Muscle layer of duodenum (tissue), 2 donors: ENCODE results near the gene NCOA7.

ENCODE experiments used
- H3K27ac ChIP-seq: one replicate; pipeline ENCODE4 v1.7.0; 2013; ENCODE audit warnings: mild to moderate bottlenecking, low read length
- H3K27me3 ChIP-seq: one replicate; pipeline ENCODE4 v1.7.0; 2013; ENCODE audit warnings: low read depth, mild to moderate bottlenecking, control low read depth, low read length
- H3K36me3 ChIP-seq, 2 donors: one replicate each; pipeline ENCODE4 v1.7.0; 2013; ENCODE audit warnings: low read length in 2 of 2, control low read depth in 1 of 2, mild to moderate bottlenecking in 1 of 2; ENCODE audit not compliant: insufficient read depth in 2 of 2, control insufficient read depth in 1 of 2
- H3K4me1 ChIP-seq, 2 donors: one replicate each; pipeline ENCODE4 v1.7.0; 2013; ENCODE audit warnings: low read length in 2 of 2, mild to moderate bottlenecking in 2 of 2, control low read depth in 1 of 2, moderate library complexity in 1 of 2; ENCODE audit not compliant: insufficient read depth in 2 of 2, control insufficient read depth in 1 of 2
- H3K4me3 ChIP-seq, 2 donors: one replicate each; pipeline ENCODE4 v1.7.0; 2013; ENCODE audit warnings: low read length in 2 of 2, low read depth in 1 of 2, mild to moderate bottlenecking in 1 of 2
- H3K9me3 ChIP-seq, 2 donors: one replicate each; pipeline ENCODE4 v1.7.0; 2013; ENCODE audit warnings: low read length in 2 of 2, control low read depth in 1 of 2, mild to moderate bottlenecking in 1 of 2; ENCODE audit not compliant: control insufficient read depth in 1 of 2
- donor health status: healthy.

NCOA7 gene

DNA sequence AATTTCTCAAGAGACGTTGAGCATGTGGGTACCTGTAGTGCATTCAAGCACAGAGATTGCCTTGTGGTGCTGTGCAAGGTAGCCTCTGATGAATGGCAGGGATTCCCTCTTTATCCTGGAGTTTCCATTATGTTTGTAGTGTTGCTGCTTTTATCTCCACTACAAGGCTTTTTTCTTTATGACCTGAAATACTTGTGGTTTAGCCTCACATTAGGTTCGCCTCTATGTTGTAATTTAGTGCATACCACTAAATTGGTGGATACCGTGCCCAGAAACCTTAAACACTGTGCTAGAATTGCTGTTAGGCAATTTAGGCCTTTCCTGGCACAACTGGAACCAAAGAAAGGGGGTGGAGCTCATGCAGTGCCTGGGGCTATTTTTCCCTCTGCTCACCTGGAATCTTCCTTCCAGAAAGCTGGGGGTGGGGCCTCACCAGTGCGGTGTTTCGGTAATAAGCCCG is 76.8 kb downstream of the NCOA7 start:
- H3K4me3 ChIP-seq, result no peak overlapping the region
- H3K27ac ChIP-seq, result no peak overlapping the region
- H3K4me1 ChIP-seq, result no peaks in the 10 kb centered on the region
- H3K9me3 ChIP-seq, result no peaks in the 10 kb centered on the region
- H3K27me3 ChIP-seq, result no peaks in the 10 kb centered on the region
- no peaks in the 10 kb centered on the region for H3K36me3 ChIP-seq

DNA sequence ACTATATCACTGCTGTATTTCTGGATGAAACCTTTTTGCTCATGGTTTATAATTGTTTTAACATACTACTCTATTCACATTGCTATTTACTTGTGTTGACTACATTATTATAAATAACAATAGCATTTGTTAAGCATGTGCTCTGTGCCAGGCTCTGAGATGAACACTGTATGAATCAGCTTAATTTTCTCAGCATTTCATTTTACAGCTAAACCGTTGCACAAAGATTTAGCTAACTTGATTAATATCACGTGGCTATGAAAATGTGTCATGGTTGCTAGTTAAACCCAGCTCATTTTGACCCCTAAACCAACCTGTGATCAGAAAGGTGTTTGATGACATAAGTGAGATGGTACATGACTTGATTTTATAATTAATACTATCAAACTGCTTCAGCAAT is 77.5 kb downstream of the NCOA7 start:
- H3K36me3 ChIP-seq, result no peaks in the 10 kb centered on the region
- H3K27ac ChIP-seq, result no peak overlapping the region
- no peaks in the 10 kb centered on the region for H3K9me3 ChIP-seq
- H3K4me3 ChIP-seq, result no peak overlapping the region
- H3K27me3 ChIP-seq, result no peaks in the 10 kb centered on the region
- no peaks in the 10 kb centered on the region for H3K4me1 ChIP-seq

DNA sequence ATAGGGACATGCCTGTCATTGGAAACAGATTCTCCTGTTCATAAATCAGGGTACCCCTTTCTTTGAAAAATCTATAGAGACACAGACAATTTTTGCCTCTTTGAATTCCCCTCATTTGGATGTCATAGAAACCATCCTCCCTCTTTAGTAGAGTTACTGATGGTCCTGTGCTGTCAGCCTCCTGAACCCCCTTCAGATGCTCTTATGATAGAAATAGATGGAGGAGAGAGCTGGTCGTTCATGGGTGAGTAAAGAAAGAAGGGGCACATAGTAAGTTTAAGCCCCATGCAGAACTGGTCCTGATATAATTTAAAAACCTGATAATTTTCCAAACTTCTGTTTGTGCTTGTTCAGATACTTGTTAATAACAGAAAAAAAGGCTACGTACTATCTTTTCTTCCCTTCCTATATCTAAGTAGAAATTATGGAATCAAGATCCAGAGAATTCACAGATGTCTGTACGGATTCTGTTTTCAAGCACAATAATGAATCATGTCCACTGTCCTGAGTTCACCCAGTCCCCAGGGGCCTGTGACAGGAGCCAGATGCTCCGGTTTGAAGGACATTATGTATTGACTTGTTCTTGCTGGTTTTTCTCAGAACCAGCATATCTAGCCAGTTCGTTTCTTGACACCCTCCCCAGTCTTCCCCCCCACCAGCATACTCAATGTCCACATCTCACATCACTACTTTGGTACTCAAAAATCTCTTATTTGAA is 78.1 kb downstream of the NCOA7 start:
- Histone ChIP-seq H3K4me3 (no peak overlapping the region), H3K27ac (no peak overlapping the region), H3K36me3 (no peaks in the 10 kb centered on the region), H3K4me1 (no peaks in the 10 kb centered on the region), H3K9me3 (no peaks in the 10 kb centered on the region), H3K27me3 (no peaks in the 10 kb centered on the region)

- Histone ChIP-seq H3K27me3 (no peaks in the 10 kb centered on the region), H3K4me1 (no peaks in the 10 kb centered on the region), H3K36me3 (no peaks in the 10 kb centered on the region), H3K9me3 (no peaks in the 10 kb centered on the region), H3K4me3 (no peak overlapping the region), H3K27ac (no peak overlapping the region)
Observed at GRCh38 chr6:125869427-125869826, 78.7 kb downstream of the NCOA7 start.

DNA sequence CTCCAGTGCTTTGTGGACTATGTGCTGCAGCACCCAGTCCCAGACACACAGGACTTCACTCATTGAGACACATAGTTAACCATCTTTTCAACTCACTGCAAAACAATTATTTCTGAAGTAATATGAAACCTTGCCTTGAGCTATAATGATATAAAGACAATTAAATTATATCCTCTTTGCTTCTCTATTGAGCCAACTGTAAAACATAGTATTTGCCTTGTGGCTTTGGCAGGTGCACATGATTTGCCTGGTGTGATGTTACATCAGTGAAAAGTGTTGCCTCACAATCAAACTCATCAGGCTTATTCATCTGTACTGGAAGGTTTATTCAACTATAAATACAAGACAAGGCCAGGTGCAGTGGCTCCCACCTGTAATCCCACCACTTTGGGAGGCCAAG is 80.6 kb downstream of the NCOA7 start:
- Histone ChIP-seq H3K9me3 (no peaks in the 10 kb centered on the region), H3K4me3 (no peak overlapping the region), H3K4me1 (no peaks in the 10 kb centered on the region), H3K27ac (no peak overlapping the region), H3K36me3 (peaks cover 10 to 12% of the 10 kb centered on the region in 2 donors), H3K27me3 (no peaks in the 10 kb centered on the region)

GRCh38 chr6:125872259-125872921 is 81.6 kb downstream of the NCOA7 start:
- no peaks in the 10 kb centered on the region for H3K27me3 ChIP-seq

GRCh38 chr6:125882243-125882642 is 91.5 kb downstream of the NCOA7 start:
- no peak overlapping the region for H3K27ac ChIP-seq
- H3K4me3 ChIP-seq, result no peak overlapping the region
- H3K36me3 ChIP-seq, result peaks cover 12 to 42% of the 10 kb centered on the region in 2 donors
- H3K9me3 ChIP-seq, result no peaks in the 10 kb centered on the region
- no peaks in the 10 kb centered on the region for H3K4me1 ChIP-seq
- no peaks in the 10 kb centered on the region for H3K27me3 ChIP-seq

More at GRCh38 chr6:125872259-125872921, 81.6 kb downstream of the NCOA7 start:
- Histone ChIP-seq H3K4me1 (no peaks in the 10 kb centered on the region), H3K27ac (no peak overlapping the region), H3K9me3 (no peaks in the 10 kb centered on the region), H3K36me3 (peaks cover 10 to 16% of the 10 kb centered on the region in 2 donors), H3K4me3 (no peak overlapping the region)

DNA sequence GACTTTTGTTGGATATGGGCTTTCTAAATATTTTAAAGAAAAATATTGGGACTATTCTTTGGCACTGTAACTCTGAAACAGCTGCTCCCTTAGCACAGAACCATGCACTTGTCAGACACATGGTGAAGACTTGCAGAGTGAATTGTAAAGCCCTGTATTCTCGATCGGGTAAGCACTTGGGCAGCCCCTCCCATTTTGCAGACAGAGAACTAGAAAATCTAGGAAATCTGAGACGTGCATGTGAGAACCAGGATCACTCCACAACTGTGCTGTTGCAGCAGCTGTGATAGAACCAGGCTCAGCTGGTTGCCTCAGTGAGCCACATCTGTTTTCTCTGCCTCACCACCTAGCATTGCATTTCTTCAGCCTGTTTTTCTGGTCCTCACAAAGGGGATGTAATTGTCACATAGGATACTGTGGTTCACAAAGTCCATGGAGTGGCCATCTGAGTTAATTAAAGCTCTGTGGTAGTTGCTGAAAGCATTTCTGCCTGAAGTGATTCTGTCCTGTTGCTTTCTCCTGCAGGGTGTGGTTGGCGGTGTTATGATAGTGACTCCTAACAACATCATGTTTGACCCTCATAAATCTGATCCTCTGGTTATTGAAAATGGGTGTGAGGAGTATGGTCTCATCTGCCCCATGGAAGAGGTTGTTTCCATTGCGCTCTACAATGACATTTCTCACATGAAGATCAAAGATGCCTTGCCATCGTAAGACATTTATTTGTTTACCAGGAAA is 94.0 kb downstream of the NCOA7 start:
- Histone ChIP-seq H3K27ac (no peak overlapping the region), H3K36me3 (peaks cover 19 to 41% of the 10 kb centered on the region in 2 donors), H3K4me3 (no peak overlapping the region), H3K27me3 (no peaks in the 10 kb centered on the region), H3K9me3 (no peaks in the 10 kb centered on the region), H3K4me1 (no peaks in the 10 kb centered on the region)

DNA sequence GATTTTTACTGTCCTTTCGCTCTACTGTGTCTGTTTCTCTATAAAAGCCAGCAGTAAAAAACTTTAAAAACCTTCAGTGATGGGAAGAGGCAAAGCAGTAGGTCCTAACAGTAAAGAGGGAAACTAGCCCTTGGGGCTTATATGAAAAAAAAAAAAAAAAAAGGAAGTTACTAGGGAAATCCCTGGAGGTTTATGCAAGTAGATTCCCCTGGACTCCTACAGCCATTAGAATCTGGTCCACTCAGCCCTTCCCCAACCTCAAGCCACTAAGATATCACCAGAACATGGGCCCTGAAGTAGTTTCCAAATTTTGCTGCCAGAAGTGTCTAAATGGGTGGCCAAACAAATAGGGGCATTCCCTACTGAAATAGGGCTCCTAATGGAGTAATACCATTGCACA is 95.3 kb downstream of the NCOA7 start:
- H3K36me3 ChIP-seq, result peaks cover 23 to 49% of the 10 kb centered on the region in 2 donors
- H3K27me3 ChIP-seq, result no peaks in the 10 kb centered on the region
- H3K27ac ChIP-seq, result no peak overlapping the region
- no peaks in the 10 kb centered on the region for H3K9me3 ChIP-seq
- H3K4me3 ChIP-seq, result no peak overlapping the region
- H3K4me1 ChIP-seq, result no peaks in the 10 kb centered on the region

DNA sequence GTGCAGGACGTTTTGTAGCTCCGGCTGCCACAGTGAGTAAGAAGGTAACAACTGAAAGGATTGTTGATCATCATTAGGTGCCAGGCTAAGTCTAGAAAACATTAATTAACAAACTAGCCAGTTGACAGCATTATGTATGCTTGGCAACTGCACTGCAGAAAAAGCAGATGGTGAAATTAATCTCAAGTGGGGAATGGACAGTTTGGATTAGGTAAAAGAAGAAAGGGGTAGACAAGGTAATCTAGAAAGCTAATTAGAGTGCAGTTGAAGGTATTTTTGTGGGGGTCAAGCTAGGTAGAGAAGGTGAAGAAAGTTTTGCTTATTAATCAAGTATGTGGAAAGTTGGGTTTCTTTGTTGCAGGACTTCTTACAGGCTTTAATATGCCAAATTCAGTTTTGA is 96.2 kb downstream of the NCOA7 start:
- no peaks in the 10 kb centered on the region for H3K4me1 ChIP-seq
- no peak overlapping the region for H3K4me3 ChIP-seq
- H3K9me3 ChIP-seq, result no peaks in the 10 kb centered on the region
- no peak overlapping the region for H3K27ac ChIP-seq
- H3K36me3 ChIP-seq, result peaks cover 20 to 40% of the 10 kb centered on the region in 2 donors
- H3K27me3 ChIP-seq, result no peaks in the 10 kb centered on the region

GRCh38 chr6:125887372-125887771 is 96.6 kb downstream of the NCOA7 start:
- no peak overlapping the region for H3K4me3 ChIP-seq
- H3K27me3 ChIP-seq, result no peaks in the 10 kb centered on the region
- peaks cover 18 to 36% of the 10 kb centered on the region in 2 donors for H3K36me3 ChIP-seq
- no peaks in the 10 kb centered on the region for H3K9me3 ChIP-seq
- no peak overlapping the region for H3K27ac ChIP-seq
- no peaks in the 10 kb centered on the region for H3K4me1 ChIP-seq
